ENCODE data around the gene HOXB5.
A peak's percentile ranks its signal among the peaks of the same experiment; 100 is the strongest.

Gene HOXB5

DNA sequence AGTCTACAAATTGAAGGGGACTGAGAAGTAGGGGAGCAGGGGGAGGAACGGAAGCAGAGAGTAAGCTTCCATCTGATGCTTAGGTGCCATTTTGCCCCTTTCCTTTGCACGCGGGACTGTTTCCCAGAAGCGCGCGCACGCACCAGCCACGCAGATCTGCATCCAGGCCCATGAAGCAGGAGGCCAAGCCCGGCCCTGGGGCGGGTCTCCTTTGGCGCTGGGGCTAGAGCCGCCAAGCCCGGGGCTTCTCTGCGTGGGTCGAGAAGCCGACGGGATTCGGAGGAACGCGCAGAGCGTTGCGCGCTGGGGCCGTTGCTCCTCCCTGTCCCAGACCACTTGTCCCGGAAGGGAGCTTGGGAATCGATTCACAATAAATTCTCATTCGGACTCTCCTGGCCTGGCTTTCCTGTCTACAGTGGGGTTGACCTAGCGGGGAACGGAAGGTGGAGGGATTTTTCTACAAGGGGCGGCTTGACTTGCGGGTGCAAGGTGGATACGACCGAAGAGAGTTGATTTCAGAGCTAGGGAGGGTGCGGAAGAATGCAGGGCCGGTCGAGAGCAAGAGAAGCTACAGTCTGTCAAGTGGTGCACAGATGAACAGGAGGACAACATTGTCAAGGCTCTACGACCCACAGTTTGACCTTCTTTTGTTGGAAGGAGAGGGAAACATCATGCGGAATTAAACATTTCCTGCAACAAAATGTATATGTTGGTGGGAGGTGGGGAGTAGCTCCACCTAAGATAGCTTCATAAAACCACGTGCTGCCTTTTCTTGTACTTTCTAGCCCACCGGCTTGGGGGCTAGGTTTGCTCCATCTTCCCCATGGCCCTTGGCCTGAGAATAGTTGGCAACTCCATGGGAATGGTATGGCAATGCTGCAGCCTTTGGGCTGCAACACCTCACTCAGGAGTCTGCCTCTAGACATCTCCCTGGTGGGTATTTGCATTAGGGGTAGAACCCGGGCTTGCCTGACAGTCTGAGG, 28.1 kb upstream of the HOXB5 start:
- no peak for DNase-seq (ENCODE audit: low spot score)
- CTCF ChIA-PET, result interaction anchor here (0.6 to 0.7 kb wide), 3 partner anchors 167 to 953 kb away, joined by 3 to 5 read pairs (median 3); no protein-coding TSS in a partner anchor
- POLR2A ChIA-PET (ENCODE audit: low non-redundant PET), result interaction anchor here (0.6 kb wide), 1 partner anchor 297 kb away, joined by 3 read pairs; no protein-coding TSS in a partner anchor
- TF ChIP-seq, protein P1, sequence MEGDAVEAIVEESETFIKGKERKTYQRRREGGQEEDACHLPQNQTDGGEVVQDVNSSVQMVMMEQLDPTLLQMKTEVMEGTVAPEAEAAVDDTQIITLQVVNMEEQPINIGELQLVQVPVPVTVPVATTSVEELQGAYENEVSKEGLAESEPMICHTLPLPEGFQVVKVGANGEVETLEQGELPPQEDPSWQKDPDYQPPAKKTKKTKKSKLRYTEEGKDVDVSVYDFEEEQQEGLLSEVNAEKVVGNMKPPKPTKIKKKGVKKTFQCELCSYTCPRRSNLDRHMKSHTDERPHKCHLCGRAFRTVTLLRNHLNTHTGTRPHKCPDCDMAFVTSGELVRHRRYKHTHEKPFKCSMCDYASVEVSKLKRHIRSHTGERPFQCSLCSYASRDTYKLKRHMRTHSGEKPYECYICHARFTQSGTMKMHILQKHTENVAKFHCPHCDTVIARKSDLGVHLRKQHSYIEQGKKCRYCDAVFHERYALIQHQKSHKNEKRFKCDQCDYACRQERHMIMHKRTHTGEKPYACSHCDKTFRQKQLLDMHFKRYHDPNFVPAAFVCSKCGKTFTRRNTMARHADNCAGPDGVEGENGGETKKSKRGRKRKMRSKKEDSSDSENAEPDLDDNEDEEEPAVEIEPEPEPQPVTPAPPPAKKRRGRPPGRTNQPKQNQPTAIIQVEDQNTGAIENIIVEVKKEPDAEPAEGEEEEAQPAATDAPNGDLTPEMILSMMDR (conservative IDR thresholded peaks at IDR 0.05; ENCODE audit: low read depth), result no peak
- no peak overlapping the region for H3K27ac ChIP-seq

DNA sequence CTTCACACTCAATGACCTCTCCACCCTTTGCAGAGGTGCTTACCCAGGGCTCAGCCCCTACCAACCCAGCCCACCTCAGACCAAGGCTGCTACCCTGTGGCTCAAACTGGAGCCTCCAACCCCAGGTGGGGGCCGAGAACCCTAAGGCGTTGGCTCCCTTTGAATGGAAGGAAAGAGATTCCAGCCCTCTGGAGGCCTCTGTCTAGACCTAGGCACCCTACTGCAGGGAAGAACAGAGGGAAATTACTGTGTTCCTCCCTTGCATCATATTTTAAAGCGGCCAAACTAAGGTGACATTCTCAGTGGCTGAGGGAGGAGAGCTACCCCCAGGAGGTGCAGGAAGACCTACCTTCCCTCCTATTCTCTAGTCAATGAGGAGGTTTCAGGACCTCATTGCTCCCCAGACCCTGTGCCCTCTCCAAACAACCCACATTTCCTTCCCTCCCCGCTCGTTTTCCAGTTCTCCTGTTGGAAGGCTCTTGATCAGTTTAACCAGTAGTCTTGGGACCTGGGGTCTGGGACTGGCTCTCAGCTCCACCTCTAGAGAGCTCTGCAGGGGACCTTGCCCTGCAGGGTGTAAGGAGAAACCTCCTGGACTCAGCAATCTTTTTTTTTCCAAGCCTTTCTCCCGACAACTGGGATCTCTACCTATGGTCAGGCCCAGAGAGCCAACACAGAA, 27.0 kb upstream of the HOXB5 start:
- TF ChIP-seq, protein P1 (conservative IDR thresholded peaks at IDR 0.05; ENCODE audit: low read depth), result no peak
- ChIA-PET POLR2A (ENCODE audit: low non-redundant PET) (no interaction called here), CTCF (interaction anchor here (0.6 to 1.0 kb wide), 2 partner anchors 357 to 699 kb away, joined by 3 to 5 read pairs; no protein-coding TSS in a partner anchor)
- DNase-seq (ENCODE audit: low spot score), result no peak
- H3K27ac ChIP-seq, result no peak overlapping the region

DNA sequence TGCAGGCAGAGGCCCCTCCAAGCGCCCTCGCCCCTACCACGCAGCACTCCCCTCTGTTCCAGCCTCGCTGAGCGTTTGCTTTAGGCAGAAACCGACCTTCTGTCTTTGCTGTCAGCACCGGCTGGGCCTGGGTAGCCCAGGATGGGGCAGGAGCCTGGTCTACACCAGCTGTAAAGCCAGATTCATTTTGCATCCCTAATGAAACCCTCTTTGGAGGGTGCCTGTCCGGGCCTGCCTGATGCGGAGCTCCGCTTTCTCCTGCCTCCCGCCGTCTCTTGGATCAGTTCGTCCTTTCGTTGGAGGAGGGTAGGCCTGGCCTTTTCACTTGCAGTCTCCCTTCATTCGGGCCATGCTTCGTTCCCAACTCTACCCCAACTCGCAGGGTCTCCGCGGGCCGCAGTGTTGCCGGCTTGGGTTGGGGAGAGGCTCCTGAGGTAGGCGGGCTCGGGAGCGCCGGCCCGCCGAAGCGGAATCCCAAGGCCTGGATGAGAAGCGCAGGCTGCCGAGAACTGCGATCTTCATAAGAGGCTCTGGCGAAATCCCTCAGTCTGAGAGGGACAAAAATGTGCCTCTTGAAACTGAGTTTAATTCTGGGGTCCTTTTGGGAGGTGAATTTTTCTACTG, 26.4 kb upstream of the HOXB5 start:
- DNase-seq (ENCODE audit: low spot score), result no peak
- CTCF ChIA-PET, result interaction anchor here (0.6 to 1.8 kb wide), 4 partner anchors 10 to 609 kb away, joined by 3 to 15 read pairs (median 3); no protein-coding TSS in a partner anchor
- TF ChIP-seq, protein P1 (conservative IDR thresholded peaks at IDR 0.05; ENCODE audit: low read depth), result no peak
- H3K27ac ChIP-seq, result no peak overlapping the region
- POLR2A ChIA-PET (ENCODE audit: low non-redundant PET), result no interaction called here

DNA sequence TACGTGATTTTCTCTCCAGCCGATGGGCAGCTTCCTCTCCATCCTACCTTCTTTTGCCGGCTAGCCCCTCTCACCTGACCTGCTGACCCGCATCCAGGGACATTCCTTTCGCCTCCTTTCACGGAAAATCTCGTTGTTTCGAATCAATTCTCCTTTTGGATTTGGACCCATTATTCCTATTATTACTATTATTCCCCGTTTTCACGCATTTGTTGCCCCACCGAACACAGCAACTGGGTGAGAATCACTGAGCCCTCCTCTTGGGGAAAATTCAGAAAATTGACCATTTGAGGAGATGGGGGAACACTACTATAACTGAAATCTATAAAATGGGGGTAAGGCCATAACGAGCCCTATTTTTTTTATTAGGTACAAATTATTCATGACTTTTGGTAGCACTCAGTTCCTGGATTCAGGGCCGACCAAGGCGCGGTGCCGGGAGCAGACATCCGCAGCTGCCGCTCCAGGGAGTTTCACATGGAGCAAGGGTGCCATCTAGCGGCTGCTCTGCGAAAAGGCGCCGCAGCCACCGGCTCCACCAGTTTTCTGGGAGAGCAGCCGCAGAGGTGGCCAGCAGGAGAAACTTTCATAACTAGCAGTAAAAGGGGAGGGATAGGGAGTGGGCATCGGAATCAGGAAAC, 24.8 kb upstream of the HOXB5 start:
- DNase-seq (ENCODE audit: low spot score), result peak; percentile 91
- POLR2A ChIA-PET (ENCODE audit: low non-redundant PET), result no interaction called here
- CTCF ChIA-PET, result interaction anchor here (0.5 to 1.8 kb wide), 26 partner anchors 9 to 593 kb away, joined by 3 to 15 read pairs (median 3); no protein-coding TSS in a partner anchor
- H3K27ac ChIP-seq, result no peak overlapping the region
- TF ChIP-seq, protein P1 (conservative IDR thresholded peaks at IDR 0.05; ENCODE audit: low read depth), result peak; percentile 98

DNA sequence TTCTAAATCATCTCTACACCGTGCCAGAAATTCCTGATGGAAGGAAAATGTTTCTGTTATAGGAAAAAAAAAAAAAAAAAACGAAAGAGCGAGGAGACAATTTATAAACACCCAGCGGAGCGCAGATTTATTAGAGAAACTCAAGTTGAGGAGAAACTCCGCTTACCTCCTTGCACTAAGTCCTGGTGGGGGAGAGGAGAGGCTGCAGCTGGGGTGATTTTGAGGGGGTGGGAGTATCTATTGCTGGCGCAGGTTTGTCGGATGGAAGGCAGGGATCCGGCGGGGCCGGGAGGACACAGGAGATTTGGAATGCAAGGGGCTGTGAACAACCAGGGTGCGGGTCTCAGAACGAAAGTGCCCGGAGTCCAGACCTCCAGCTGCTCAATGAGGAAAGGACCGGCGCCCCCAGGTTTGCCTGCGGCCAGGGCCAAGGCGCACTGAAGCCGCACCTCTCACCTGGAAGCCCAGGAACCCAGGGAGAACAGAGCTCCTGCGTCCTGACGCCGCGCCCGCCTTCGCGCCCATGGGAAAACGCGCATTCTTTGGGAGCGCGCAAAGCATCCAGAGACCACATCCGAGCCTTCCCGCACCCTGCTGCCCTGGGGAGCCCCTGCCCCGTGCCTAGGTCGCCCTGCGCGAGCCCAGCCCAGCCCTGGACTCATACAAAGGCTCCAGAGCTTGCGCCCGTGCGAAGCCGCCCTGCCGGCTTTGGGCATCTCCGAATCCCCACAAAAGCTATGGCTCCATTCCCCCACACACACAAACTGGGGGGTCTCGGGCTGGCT, 24.1 kb upstream of the HOXB5 start:
- POLR2A ChIA-PET (ENCODE audit: low non-redundant PET), result no interaction called here
- TF ChIP-seq, protein P1 (conservative IDR thresholded peaks at IDR 0.05; ENCODE audit: low read depth), result no peak
- no peak overlapping the region for H3K27ac ChIP-seq
- no peak for DNase-seq (ENCODE audit: low spot score)
- CTCF ChIA-PET, result interaction anchor here (0.5 to 1.8 kb wide), 23 partner anchors 8 to 592 kb away, joined by 3 to 15 read pairs (median 3); no protein-coding TSS in a partner anchor

Data from RWPE1 (cell line).